ENCODE measurements around the gene PRRC2A. TPM values are rescaled to one million over a fixed set of nuclear protein-coding genes. Genes with fewer than 3 reads are reported as not detected.
"Not testable (repeated sequence)": the region's sequence is repeated elsewhere in the genome, so short reads cannot be mapped to it uniquely, and the experiment has no call there.

Gene PRRC2A
- total and polyA plus RNA-seq, 10 donors, result 84.1 to 198 (median 155) TPM

GRCh38 chr6:31586599-31587281 is 33.8 kb upstream of the PRRC2A start:
- no peak for TF ChIP-seq CTCF (IDR thresholded peaks at IDR 0.05 in 8 of 11, conservative IDR thresholded peaks at IDR 0.05 in 3 of 11)
- peak; percentile 29 to 81 (median 69) for TF ChIP-seq POLR2AphosphoS5 (IDR thresholded peaks at IDR 0.05)

GRCh38 chr6:31587791-31588777 is 32.4 kb upstream of the PRRC2A start:
- WGBS, 5 donors, result 44 to 49% (median 46%) methylated on average over 12 of the region's 12 CpGs
- Histone ChIP-seq H3K4me3 (peak overlapping the region in 7 of 8 donors; percentile 23 to 64 (median 38)), H3K27ac (peak overlapping the region; percentile 82 to 98 (median 96)), H3K4me1 (peaks cover 51 to 100% (median 86%) of the 10 kb centered on the region in 6 donors), H3K36me3 (peaks cover 0 to 24% (median 2%) of the 10 kb centered on the region in 6 donors), H3K9me3 (no peaks in the 10 kb centered on the region), H3K27me3 (replicated peaks in 1 of 7) (no peaks in the 10 kb centered on the region)
- no peak for DNase-seq
- intact Hi-C loops (cut with DNase I; ENCODE audit: low total_unique reads), result no loop called here
- TF ChIP-seq POLR2AphosphoS5 (IDR thresholded peaks at IDR 0.05) (no peak), POLR2A (IDR thresholded peaks at IDR 0.05) (no peak), CTCF (IDR thresholded peaks at IDR 0.05 in 8 of 11, conservative IDR thresholded peaks at IDR 0.05 in 3 of 11) (no peak)

More at GRCh38 chr6:31586599-31587281, 33.8 kb upstream of the PRRC2A start:
- 23 to 42% (median 30%) methylated on average over 8 to 9 of the region's 9 CpGs for WGBS, 5 donors
- H3K4me1 ChIP-seq, result peaks cover 55 to 100% (median 87%) of the 10 kb centered on the region in 6 donors
- peak overlapping the region; percentile 82 to 98 (median 96) for H3K27ac ChIP-seq
- H3K9me3 ChIP-seq, result no peaks in the 10 kb centered on the region
- H3K4me3 ChIP-seq, result peak overlapping the region in 7 of 8 donors; percentile 23 to 64 (median 38)
- intact Hi-C loops (cut with DNase I; ENCODE audit: low total_unique reads), result no loop called here
- H3K27me3 ChIP-seq (replicated peaks in 1 of 7), result no peaks in the 10 kb centered on the region
- H3K36me3 ChIP-seq, result peaks cover 0 to 24% (median 2%) of the 10 kb centered on the region in 6 donors
- DNase-seq, result peak; percentile 91

GRCh38 chr6:31588871-31589650 is 31.5 kb upstream of the PRRC2A start:
- Histone ChIP-seq H3K9me3 (no peaks in the 10 kb centered on the region), H3K27ac (peak overlapping the region; percentile 82 to 98 (median 96)), H3K4me1 (peaks cover 49 to 100% (median 83%) of the 10 kb centered on the region in 6 donors), H3K36me3 (peaks cover 0 to 24% (median 2%) of the 10 kb centered on the region in 6 donors), H3K4me3 (peak overlapping the region in 2 of 8 donors; percentile 34 to 44), H3K27me3 (replicated peaks in 1 of 7) (no peaks in the 10 kb centered on the region)
- no peak for DNase-seq
- TF ChIP-seq POLR2AphosphoS5 (IDR thresholded peaks at IDR 0.05), result no peak
- no peak for TF ChIP-seq POLR2A (IDR thresholded peaks at IDR 0.05)
- TF ChIP-seq CTCF (IDR thresholded peaks at IDR 0.05 in 8 of 11, conservative IDR thresholded peaks at IDR 0.05 in 3 of 11), result no peak
- intact Hi-C loops (cut with DNase I; ENCODE audit: low total_unique reads), result no loop called here
- WGBS, 5 donors, result 57 to 67% (median 65%) methylated on average over 9 of the region's 9 CpGs

GRCh38 chr6:31590691-31591090 is 29.8 kb upstream of the PRRC2A start:
- peaks cover 34 to 100% (median 67%) of the 10 kb centered on the region in 6 donors for H3K4me1 ChIP-seq
- DNase-seq; H3K27me3 ChIP-seq (replicated peaks in 1 of 7); H3K27ac ChIP-seq; H3K9me3 ChIP-seq; intact Hi-C loops (cut with DNase I; ENCODE audit: low total_unique reads); H3K4me3 ChIP-seq: not testable (repeated sequence)
- WGBS, 5 donors, result 79 to 92% (median 89%) methylated on average over 5 of the region's 5 CpGs
- H3K36me3 ChIP-seq, result peaks cover 0 to 24% (median 2%) of the 10 kb centered on the region in 6 donors
